ENCODE results near the gene AK1. TPM values are rescaled to one million over a fixed set of nuclear protein-coding genes. Genes with fewer than 3 reads are reported as not detected.
A peak's percentile ranks its signal among the peaks of the same experiment; 100 is the strongest.
"Not testable (repeated sequence)": the region's sequence is repeated elsewhere in the genome, so short reads cannot be mapped to it uniquely, and the experiment has no call there.

Gene AK1
- polyA plus RNA-seq, 1 of the 3 experiments (the other 2 are of a cell fraction), result 125 TPM

GRCh38 chr9:127837346-127837745 is 40.1 kb downstream of the AK1 start:
- no peak overlapping the region for H2AFZ ChIP-seq (ENCODE audit: low read depth)
- POLR2A ChIA-PET, result interaction anchor here (1.0 kb wide), 1 partner anchor 11 kb away, joined by 3 read pairs; no protein-coding TSS in a partner anchor
- 96% methylated on average over 4 of the region's 4 CpGs for WGBS (ENCODE audit: low lambda C conversion rate)
- no peaks in the 10 kb centered on the region for H3K9me2 ChIP-seq
- peaks cover 27% of the 10 kb centered on the region for H3F3A ChIP-seq (replicated peaks; ENCODE audit: insufficient read depth)
- H3K79me2 ChIP-seq (ENCODE audit: insufficient read depth), result peaks cover 28% of the 10 kb centered on the region; the same call in 1 of the 2 replicates
- CTCF ChIA-PET, result interaction anchor here (0.7 to 1.4 kb wide), 4 partner anchors 9 to 20 kb away, joined by 3 to 5 read pairs (median 3); partner anchors contain the start of gene ENG
- H3K4me3 ChIP-seq (ENCODE audit: low read depth in 2 of 2, low read length in 1 of 2), result no peak overlapping the region
- H3K36me3 ChIP-seq (replicated peaks in 1 of 2; ENCODE audit: control insufficient read depth in 1 of 2, insufficient read depth in 2 of 2, low read length in 1 of 2), result peaks cover 3 to 4% of the 10 kb centered on the region in 2 experiments
- peak overlapping the region; percentile 93; the same call in 1 of the 2 replicates for H3K4me2 ChIP-seq
- no peaks in the 10 kb centered on the region for H3K27me3 ChIP-seq (ENCODE audit: insufficient read depth)
- H3K9me3 ChIP-seq, result no peaks in the 10 kb centered on the region
- TF ChIP-seq MAX (IDR thresholded peaks at IDR 0.05; ENCODE audit: low read depth), result no peak
- no peak overlapping the region for H3K9ac ChIP-seq
- DNase-seq, result no peak
- H3K27ac ChIP-seq (ENCODE audit: low read depth in 2 of 2, low read length in 1 of 2), result peak overlapping the region in 1 of 2 experiments; percentile 84; a peak in 1 of 4 replicates
- H4K20me1 ChIP-seq (ENCODE audit: insufficient read depth), result no peaks in the 10 kb centered on the region
- peaks cover 0 to 34% of the 10 kb centered on the region in 2 experiments; a peak in 3 of 4 replicates for H3K4me1 ChIP-seq (ENCODE audit: control insufficient read depth in 1 of 2, insufficient read depth in 2 of 2, low read depth in 1 of 2, low read length in 1 of 2)

GRCh38 chr9:127836561-127836960 is 40.9 kb downstream of the AK1 start:
- ChIA-PET POLR2A (interaction anchor here (0.6 to 1.0 kb wide), 2 partner anchors 10 to 12 kb away, joined by 3 read pairs; no protein-coding TSS in a partner anchor), CTCF (interaction anchor here (1.1 kb wide), 1 partner anchor 12 kb away, joined by 3 read pairs; no protein-coding TSS in a partner anchor)
- not testable (repeated sequence) for H2AFZ ChIP-seq (ENCODE audit: low read depth)

GRCh38 chr9:127835991-127836516 is 41.4 kb downstream of the AK1 start:
- Histone ChIP-seq H3K79me2 (ENCODE audit: insufficient read depth) (peaks cover 27% of the 10 kb centered on the region; the same call in 1 of the 2 replicates), H3K27ac (ENCODE audit: low read depth in 2 of 2, low read length in 1 of 2) (peak overlapping the region in 1 of 2 experiments; percentile 43; a peak in 2 of 4 replicates), H3K9me3 (no peaks in the 10 kb centered on the region), H4K20me1 (ENCODE audit: insufficient read depth) (no peaks in the 10 kb centered on the region), H3K9me2 (no peaks in the 10 kb centered on the region), H3K9ac (no peak overlapping the region), H2AFZ (ENCODE audit: low read depth) (no peak overlapping the region), H3K27me3 (ENCODE audit: insufficient read depth) (no peaks in the 10 kb centered on the region), H3K4me2 (peak overlapping the region; percentile 27; the same call in 1 of the 2 replicates), H3K4me3 (ENCODE audit: low read depth in 2 of 2, low read length in 1 of 2) (no peak overlapping the region), H3F3A (replicated peaks; ENCODE audit: insufficient read depth) (peaks cover 27% of the 10 kb centered on the region), H3K36me3 (replicated peaks in 1 of 2; ENCODE audit: control insufficient read depth in 1 of 2, insufficient read depth in 2 of 2, low read length in 1 of 2) (no peaks in the 10 kb centered on the region), H3K4me1 (ENCODE audit: control insufficient read depth in 1 of 2, insufficient read depth in 2 of 2, low read depth in 1 of 2, low read length in 1 of 2) (peaks cover 0 to 34% of the 10 kb centered on the region in 2 experiments; a peak in 3 of 4 replicates)
- DNase-seq, result no peak
- ChIA-PET CTCF (interaction anchor here (1.1 kb wide), 1 partner anchor 12 kb away, joined by 3 read pairs; no protein-coding TSS in a partner anchor), POLR2A (no interaction called here)
- TF ChIP-seq SIN3A (IDR thresholded peaks at IDR 0.05; ENCODE audit: borderline replicate concordance, low read depth, low read length) (no peak), YY1 (IDR thresholded peaks at IDR 0.05; ENCODE audit: low read depth) (no peak), NRF1 (IDR thresholded peaks at IDR 0.05; ENCODE audit: low read depth, low read length) (no peak), EP300 (IDR thresholded peaks at IDR 0.05; ENCODE audit: borderline replicate concordance in 1 of 2, low read depth in 1 of 2, low read length in 1 of 2) (no peak), FOXJ3 (CRISPR knock-in tag; IDR thresholded peaks at IDR 0.05) (no peak), RFX5 (IDR thresholded peaks at IDR 0.05; ENCODE audit: low read length) (no peak), FOSL2 (IDR thresholded peaks at IDR 0.05; ENCODE audit: borderline replicate concordance, low read depth) (no peak), RAD21 (IDR thresholded peaks at IDR 0.05; ENCODE audit: low read length) (no peak), PBX3 (IDR thresholded peaks at IDR 0.05) (no peak)
- 67% methylated on average over 11 of the region's 17 CpGs for WGBS (ENCODE audit: low lambda C conversion rate)

More at GRCh38 chr9:127836561-127836960, 40.9 kb downstream of the AK1 start:
- DNase-seq; H3K27me3 ChIP-seq (ENCODE audit: insufficient read depth); H4K20me1 ChIP-seq (ENCODE audit: insufficient read depth); H3K4me3 ChIP-seq (ENCODE audit: low read depth in 2 of 2, low read length in 1 of 2); H3K36me3 ChIP-seq (replicated peaks in 1 of 2; ENCODE audit: control insufficient read depth in 1 of 2, insufficient read depth in 2 of 2, low read length in 1 of 2); H3K9me2 ChIP-seq; H3K9me3 ChIP-seq; H3K9ac ChIP-seq: not testable (repeated sequence)
- peak overlapping the region in 1 of 2 experiments; percentile 43; a peak in 2 of 4 replicates for H3K27ac ChIP-seq (ENCODE audit: low read depth in 2 of 2, low read length in 1 of 2)
- H3K4me2 ChIP-seq, result peak overlapping the region; percentile 27; the same call in 1 of the 2 replicates
- peaks cover 27% of the 10 kb centered on the region for H3F3A ChIP-seq (replicated peaks; ENCODE audit: insufficient read depth)
- WGBS (ENCODE audit: low lambda C conversion rate), result 93% methylated on average over 3 of the region's 3 CpGs
- H3K79me2 ChIP-seq (ENCODE audit: insufficient read depth), result peaks cover 28% of the 10 kb centered on the region; the same call in 1 of the 2 replicates
- H3K4me1 ChIP-seq (ENCODE audit: control insufficient read depth in 1 of 2, insufficient read depth in 2 of 2, low read depth in 1 of 2, low read length in 1 of 2), result peaks cover 0 to 34% of the 10 kb centered on the region in 2 experiments; a peak in 3 of 4 replicates
